HG03159 (cell line): ENCODE measurements around the gene DEFB112.

ENCODE experiments used
- ATAC-seq: cut with Tn5 transposase; IDR thresholded peaks from one replicate; pipeline ENCODE4 v1.9.1; 2021; ENCODE audit warnings: mild to moderate bottlenecking, moderate library complexity; ENCODE audit not compliant: unreplicated experiment

DEFB112 gene

DNA sequence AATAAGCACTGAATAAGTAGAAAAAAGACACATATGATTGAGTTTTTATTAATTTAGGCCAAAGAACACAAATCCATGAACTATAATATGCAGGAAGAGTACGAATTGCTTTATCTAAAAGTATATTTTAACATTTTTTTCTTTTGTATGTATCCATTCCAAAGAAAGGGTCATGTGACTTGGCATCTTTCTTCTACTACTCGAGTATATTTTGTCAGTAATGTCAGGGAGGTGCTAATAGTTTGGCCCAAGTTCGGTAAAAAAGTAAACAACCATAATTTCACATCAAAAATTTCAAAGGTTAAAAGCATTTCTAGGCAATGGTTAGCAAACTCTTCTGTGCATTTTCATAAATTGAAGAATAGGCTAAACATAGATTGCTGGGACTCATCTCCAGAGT is 46.6 kb downstream of the DEFB112 start:
- ATAC-seq = no peak

DNA sequence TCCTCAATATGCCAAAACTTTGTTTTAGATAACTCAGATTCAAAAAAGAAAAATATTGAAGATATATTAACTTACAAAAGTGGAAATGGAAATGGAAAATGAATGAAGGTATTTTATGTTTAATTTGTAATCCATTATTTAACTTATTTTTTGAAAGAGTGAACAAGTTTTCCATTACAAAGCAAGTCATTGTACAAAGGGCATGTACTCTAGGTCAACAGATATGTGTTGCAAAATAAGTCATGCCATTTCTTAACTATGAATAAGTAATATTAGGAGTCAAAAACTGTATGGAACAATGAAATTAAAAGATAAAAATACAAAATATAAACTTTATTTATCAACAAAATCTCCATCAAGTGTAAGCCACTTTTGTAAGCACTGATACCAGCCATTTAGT is 54.5 kb downstream of the DEFB112 start:
- no peak for ATAC-seq
